PFSK-1 (cell line): ENCODE results near the gene RAB6B.

ENCODE experiments used
- FOXP2 ChIP-seq: optimal IDR thresholded peaks from 2 replicates; pipeline ENCODE3; 2011; ENCODE audit warnings: borderline replicate concordance, control low read depth, inconsistent platforms; ENCODE audit not compliant: insufficient read depth; ENCODE audit errors: extremely low read length, extremely low read depth
- POLR2AphosphoS5 ChIP-seq: IDR thresholded peaks from 2 replicates; pipeline ENCODE4 v1.6.1; 2012; ENCODE audit warnings: low read depth, mild to moderate bottlenecking, control low read depth, low read length, moderate library complexity
- SIN3A ChIP-seq: IDR thresholded peaks from 2 replicates; pipeline ENCODE4 v1.6.1; 2012; ENCODE audit warnings: mild to moderate bottlenecking, low read length, moderate library complexity, borderline replicate concordance; ENCODE audit not compliant: insufficient read depth
- TAF1 ChIP-seq: IDR thresholded peaks from 2 replicates; pipeline ENCODE4 v1.6.1; 2012; ENCODE audit warnings: low read length, control low read depth, borderline replicate concordance; ENCODE audit not compliant: insufficient read depth
- TF ChIP-seq, protein P1 (sequence below), 2 experiments: IDR thresholded peaks; 2 replicates each; pipeline versions ENCODE4 v1.6.1 to v1.8.0; 2011 to 2012; ENCODE audit warnings: low read depth in 2 of 2, low read length in 2 of 2, control low read depth in 1 of 2, inconsistent platforms in 1 of 2, mild to moderate bottlenecking in 1 of 2, moderate library complexity in 1 of 2; ENCODE audit not compliant: insufficient read depth in 1 of 2

The RAB6B gene

DNA sequence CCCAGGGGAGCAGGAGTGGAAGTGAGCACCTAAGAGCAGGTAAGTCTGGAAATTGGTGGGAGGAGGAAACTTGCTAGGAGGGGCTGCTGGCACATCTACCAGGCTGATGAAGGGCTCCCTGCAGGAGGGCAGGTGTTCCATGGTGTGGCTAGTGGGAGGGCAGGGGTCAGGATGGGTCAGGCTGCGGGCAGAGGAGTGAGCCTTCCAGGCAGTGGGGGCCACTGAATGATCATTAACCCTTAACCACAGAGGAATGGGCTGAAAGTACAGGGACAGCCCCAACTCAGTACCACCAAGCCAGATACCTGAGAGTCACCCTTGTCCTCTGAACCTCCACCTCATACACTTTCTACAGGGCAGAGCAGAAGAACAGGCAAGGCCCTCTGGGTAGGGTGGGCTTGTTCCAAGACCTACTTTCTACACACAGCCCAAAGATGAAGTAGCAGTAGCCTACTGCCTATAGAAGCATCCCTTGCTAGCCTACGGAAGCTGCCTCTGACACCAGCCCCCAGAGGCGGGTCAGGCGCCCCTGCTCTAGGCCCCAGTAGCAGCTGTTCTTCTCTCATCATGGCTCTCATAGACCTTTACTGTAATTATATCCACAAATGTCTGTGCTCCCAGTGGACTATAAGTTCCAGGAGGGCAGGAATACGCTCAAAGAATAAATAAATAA, 4.6 kb downstream of the RAB6B start:
- TF ChIP-seq TAF1 = no peak
- TF ChIP-seq FOXP2 = no peak
- no peak for TF ChIP-seq POLR2AphosphoS5
- TF ChIP-seq, protein P1, sequence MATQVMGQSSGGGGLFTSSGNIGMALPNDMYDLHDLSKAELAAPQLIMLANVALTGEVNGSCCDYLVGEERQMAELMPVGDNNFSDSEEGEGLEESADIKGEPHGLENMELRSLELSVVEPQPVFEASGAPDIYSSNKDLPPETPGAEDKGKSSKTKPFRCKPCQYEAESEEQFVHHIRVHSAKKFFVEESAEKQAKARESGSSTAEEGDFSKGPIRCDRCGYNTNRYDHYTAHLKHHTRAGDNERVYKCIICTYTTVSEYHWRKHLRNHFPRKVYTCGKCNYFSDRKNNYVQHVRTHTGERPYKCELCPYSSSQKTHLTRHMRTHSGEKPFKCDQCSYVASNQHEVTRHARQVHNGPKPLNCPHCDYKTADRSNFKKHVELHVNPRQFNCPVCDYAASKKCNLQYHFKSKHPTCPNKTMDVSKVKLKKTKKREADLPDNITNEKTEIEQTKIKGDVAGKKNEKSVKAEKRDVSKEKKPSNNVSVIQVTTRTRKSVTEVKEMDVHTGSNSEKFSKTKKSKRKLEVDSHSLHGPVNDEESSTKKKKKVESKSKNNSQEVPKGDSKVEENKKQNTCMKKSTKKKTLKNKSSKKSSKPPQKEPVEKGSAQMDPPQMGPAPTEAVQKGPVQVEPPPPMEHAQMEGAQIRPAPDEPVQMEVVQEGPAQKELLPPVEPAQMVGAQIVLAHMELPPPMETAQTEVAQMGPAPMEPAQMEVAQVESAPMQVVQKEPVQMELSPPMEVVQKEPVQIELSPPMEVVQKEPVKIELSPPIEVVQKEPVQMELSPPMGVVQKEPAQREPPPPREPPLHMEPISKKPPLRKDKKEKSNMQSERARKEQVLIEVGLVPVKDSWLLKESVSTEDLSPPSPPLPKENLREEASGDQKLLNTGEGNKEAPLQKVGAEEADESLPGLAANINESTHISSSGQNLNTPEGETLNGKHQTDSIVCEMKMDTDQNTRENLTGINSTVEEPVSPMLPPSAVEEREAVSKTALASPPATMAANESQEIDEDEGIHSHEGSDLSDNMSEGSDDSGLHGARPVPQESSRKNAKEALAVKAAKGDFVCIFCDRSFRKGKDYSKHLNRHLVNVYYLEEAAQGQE (IDR thresholded peaks at IDR 0.05; ENCODE audit: insufficient read depth in 1 of 2, low read depth in 2 of 2, low read length in 2 of 2) = no peak
- no peak for TF ChIP-seq SIN3A

DNA sequence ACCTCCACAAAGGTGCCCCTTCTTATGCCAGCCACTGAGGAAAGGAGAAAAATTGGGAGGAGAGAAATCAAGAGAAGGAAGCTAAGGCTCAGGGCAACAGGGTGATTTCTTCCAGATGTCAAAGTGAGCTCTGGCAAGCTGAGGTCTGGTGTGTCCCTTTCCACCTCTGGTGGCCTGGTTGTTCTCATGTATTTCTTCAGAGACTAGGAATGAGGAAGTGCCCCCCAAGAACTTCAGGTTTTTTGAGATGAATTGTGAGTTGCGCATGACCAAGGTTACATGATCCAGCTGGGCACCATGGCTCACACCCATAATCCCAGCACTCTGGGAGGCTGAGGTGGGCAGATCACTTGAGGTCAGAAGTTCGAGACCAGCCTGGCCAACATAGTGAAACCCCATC, 5.6 kb downstream of the RAB6B start:
- TF ChIP-seq SIN3A (no peak), POLR2AphosphoS5 (no peak), TAF1 (no peak), FOXP2 (no peak)
- TF ChIP-seq, protein P1 (IDR thresholded peaks at IDR 0.05; ENCODE audit: insufficient read depth in 1 of 2, low read depth in 2 of 2, low read length in 2 of 2) = no peak

DNA sequence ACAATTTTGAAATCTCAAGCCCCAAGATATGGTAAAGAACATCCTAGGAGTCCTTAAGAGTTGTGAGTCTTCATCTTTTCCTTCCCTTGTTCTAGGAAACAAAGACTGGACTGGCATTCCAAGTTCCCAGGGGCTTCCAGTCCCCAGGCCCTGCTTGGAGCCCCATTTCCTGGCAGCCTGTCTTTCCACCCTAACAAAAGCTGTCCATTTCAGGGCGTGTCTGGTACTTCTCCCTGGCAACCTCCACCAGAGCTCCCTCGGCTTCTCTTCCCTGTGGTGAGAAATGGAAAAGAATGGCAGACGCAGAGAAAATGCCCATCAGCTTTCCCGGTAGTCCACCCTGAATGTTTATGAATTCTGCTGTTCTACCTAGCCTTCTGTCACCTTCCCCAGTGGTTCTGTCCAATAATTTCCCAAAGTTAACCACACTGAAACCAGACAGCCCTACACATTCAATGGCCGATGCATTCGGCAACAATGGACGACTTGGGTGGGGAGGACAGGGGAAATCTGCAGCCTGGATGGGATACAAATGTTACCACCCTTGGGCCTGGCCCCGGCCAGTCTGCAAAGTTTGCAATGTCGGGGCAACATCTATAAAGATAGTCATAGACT, 6.8 kb downstream of the RAB6B start:
- TF ChIP-seq, protein P1 (IDR thresholded peaks at IDR 0.05; ENCODE audit: insufficient read depth in 1 of 2, low read depth in 2 of 2, low read length in 2 of 2) = no peak
- TF ChIP-seq TAF1 (no peak), POLR2AphosphoS5 (no peak), FOXP2 (no peak), SIN3A (no peak)

DNA sequence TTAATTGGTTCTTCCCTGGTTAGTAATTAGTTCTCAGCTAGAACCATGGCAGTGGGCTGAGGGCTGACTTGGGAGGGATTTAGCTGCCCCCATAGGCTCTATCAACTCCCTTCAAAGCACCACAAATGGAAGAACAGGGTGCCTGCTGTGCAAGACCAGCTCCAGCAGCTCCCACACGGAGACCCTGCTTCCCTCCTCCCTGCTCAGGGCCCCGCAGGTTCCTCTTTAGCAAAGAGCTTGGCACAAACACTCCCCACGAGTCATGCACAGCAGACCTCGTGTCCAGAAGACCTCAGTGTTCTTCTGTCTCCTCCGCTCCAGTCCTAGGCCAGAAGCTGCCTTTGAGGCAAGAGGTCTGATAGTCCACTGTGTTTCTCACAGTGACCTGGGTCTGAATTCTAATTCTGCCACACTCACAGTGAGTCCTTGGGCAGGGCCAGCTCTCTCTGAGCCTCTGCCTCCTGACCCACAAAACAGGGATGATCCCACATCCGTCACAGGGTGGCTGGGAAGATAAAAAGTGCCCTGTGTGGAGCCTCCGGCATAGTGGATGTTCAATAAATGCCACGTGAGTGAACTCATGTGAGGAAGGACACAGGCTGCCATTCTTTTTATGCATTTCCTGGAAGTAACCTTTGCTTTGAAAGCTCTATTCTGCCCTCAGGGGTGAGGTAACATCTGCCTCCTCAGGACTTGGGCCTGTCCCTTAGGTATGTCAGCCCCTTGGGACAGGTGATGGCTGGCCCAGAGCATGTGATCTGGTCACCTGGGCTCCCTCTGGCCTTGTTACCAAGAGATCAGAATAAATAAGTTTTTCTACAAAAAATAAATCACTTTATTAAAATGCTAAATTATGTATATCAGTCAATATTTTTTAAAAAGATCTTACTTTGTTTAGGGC, 7.6 kb downstream of the RAB6B start:
- no peak for TF ChIP-seq TAF1
- TF ChIP-seq POLR2AphosphoS5 = no peak
- no peak for TF ChIP-seq FOXP2
- TF ChIP-seq SIN3A = no peak
- TF ChIP-seq, protein P1 (IDR thresholded peaks at IDR 0.05; ENCODE audit: insufficient read depth in 1 of 2, low read depth in 2 of 2, low read length in 2 of 2) = no peak
